ENCODE measurements around the gene ALG14.
"Not testable (repeated sequence)": the region's sequence is repeated elsewhere in the genome, so short reads cannot be mapped to it uniquely, and the experiment has no call there.

ALG14 gene

DNA sequence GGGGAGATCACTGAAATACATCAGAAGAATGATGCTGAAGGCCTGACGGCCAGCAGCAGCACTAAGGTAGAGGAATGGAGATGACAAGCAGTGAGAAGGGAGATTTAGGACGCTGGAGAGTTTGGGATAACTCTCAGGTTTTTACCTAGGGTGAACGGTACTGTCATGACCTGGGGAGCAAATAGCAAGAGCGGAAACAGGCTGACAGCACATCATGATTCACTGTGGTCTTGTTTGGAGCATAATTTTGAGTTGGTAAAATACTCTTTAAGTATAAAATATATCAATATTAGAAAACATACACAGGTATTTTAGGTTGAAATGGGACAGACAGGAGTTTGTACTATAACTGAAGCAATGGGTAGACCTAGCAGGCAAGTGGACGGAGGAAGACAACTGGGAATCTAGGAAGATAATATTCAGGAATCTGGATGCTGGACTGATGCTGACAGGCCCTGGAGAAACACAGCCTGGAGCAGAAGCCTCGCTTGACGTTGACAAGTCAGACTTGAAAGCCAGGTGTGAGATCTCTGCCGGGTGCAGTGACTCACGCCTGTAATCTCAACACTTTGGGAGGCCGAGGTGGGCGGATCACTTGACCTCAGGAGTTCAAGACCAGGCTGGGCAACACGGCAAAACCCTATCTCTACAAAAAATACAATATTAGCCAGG is 33.3 kb downstream of the ALG14 start:
- Mint-ChIP-seq H3K9me3 (no peaks in the 10 kb centered on the region), H3K4me1 (no peaks in the 10 kb centered on the region), H3K27ac (no peak overlapping the region), H3K27me3 (no peaks in the 10 kb centered on the region), H3K4me3 (no peak overlapping the region), H3K36me3 (no peaks in the 10 kb centered on the region)
- no peak for ATAC-seq

DNA sequence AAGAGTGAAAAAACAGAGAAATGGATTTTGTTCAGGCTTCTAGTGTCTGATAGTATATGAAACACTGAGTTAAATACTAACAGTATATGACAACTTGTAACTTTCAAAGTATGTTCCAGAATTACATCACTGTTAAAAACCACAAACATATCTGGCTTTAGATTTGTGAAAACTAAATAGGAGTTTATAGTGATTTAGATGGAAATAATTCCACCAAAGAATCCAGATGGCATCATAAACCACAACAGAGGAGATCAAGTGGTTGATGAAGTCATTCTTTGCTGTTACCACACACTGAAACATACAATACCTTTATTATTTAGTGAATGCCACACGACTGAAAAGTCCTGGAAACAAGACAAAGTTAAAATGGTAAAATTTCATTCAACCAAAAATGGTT is 37.2 kb downstream of the ALG14 start:
- Mint-ChIP-seq H3K36me3 (no peaks in the 10 kb centered on the region), H3K4me3 (no peak overlapping the region), H3K4me1 (no peaks in the 10 kb centered on the region), H3K27me3 (no peaks in the 10 kb centered on the region), H3K9me3 (no peaks in the 10 kb centered on the region), H3K27ac (no peak overlapping the region)
- no peak for ATAC-seq

DNA sequence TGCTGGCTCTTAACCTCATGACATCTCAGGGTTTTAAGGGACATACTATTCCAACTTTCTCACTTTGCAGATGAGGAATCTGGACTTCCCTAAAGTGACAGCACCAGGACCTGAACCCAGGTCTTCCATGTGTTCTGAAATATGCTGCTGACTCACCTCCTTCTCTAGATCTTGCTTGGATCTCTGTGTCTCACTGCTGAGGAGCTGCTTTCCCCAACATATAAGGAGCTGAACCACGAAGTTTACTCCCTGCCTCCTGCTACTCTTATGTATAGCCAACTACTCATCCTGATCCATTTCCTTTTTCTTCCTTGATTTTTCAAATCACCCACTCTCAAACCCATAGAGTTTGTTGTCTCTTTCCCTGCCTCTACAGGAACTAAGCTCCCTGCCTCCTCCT is 38.2 kb downstream of the ALG14 start:
- ATAC-seq: no peak
- no peaks in the 10 kb centered on the region for H3K36me3 Mint-ChIP-seq
- H3K9me3 Mint-ChIP-seq: no peaks in the 10 kb centered on the region
- no peak overlapping the region for H3K4me3 Mint-ChIP-seq
- no peaks in the 10 kb centered on the region for H3K27me3 Mint-ChIP-seq
- no peak overlapping the region for H3K27ac Mint-ChIP-seq
- no peaks in the 10 kb centered on the region for H3K4me1 Mint-ChIP-seq

DNA sequence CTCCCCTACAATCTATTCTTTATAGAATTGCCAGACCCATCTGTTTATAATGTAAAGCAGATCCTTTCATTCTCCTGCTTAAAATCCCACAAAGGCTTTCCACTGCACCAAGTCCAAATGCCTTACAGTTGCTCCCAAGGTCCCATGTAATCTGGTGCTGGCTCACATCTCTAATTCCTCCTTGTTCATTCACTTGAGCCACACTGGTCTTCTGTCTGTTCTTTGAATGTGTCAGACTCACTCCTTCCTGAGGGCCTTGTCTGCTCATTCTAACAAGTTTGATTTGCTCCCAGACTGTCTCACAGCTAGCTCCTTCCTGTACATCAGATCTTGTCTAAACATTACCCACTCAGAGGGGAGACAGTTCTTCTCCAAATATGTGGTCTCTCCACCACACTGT is 38.9 kb downstream of the ALG14 start:
- H3K9me3 Mint-ChIP-seq: no peaks in the 10 kb centered on the region
- H3K27ac Mint-ChIP-seq: no peak overlapping the region
- ATAC-seq: no peak
- no peak overlapping the region for H3K4me3 Mint-ChIP-seq
- H3K4me1 Mint-ChIP-seq: no peaks in the 10 kb centered on the region
- no peaks in the 10 kb centered on the region for H3K36me3 Mint-ChIP-seq
- H3K27me3 Mint-ChIP-seq: no peaks in the 10 kb centered on the region

DNA sequence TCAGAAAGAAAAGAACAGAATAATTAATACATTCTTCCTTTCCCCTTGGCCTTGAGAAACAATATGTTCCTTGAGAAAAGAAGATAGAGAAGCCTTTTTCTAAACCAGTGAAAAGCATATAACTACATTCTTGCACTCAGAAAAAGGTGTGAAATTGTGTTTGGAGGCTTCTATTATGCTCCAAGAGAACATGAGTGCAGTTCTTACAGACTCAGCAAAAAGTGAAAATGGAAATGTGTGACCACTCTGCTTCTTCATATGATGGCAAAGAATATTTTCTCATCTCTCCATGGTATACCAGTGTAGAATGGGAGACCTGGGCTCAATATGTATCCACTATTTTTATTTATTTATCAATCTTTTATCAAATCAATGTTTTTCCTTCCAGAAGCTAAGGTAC is 43.2 kb downstream of the ALG14 start:
- ATAC-seq: no peak
- Mint-ChIP-seq H3K4me1 (no peaks in the 10 kb centered on the region), H3K9me3 (no peaks in the 10 kb centered on the region), H3K27ac (no peak overlapping the region), H3K27me3 (no peaks in the 10 kb centered on the region), H3K4me3 (no peak overlapping the region), H3K36me3 (peaks cover 25% of the 10 kb centered on the region)

DNA sequence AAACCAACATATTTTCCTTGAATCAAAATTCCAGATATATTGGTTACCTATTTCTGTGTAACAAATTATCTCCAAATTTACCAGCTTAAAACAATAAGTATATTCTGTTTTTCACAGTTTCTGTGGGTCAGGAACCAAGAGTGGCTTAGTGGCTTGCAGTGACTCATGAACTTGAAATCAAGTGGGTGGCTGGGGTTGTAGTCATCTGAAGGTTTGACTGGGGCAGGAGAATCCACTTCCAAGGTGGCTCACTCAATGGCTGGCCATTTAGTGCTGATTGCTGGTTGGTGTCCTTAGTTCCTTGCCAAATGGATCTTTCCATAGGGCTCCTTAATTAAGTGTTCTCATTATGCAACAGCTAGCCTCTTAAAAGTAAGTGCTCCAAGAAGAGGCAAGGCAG is 43.8 kb downstream of the ALG14 start:
- Mint-ChIP-seq H3K4me3 (no peak overlapping the region), H3K9me3 (no peaks in the 10 kb centered on the region), H3K36me3 (peaks cover 31% of the 10 kb centered on the region), H3K27me3 (no peaks in the 10 kb centered on the region), H3K27ac (no peak overlapping the region), H3K4me1 (no peaks in the 10 kb centered on the region)
- no peak for ATAC-seq

DNA sequence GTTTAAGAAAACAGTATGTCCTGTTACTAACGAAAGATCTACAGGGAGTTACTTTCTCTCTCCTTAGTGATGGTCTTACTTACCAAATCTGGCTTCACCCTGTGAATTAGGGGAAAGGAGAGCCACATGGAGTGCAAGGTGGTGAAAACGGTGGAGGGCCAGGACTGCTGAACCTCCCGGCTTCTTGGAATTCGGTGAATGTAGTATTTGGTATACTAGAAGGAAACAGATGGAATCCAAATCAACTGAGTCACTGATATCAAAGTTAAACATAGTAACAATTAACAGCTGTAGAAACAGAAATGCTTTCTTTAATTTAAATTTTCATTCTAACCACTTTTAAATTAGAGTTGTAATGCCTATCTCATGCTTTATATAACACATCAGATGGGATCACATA is 45.7 kb downstream of the ALG14 start:
- Mint-ChIP-seq H3K9me3 (no peaks in the 10 kb centered on the region), H3K27ac (no peak overlapping the region), H3K4me1 (no peaks in the 10 kb centered on the region), H3K27me3 (no peaks in the 10 kb centered on the region), H3K4me3 (no peak overlapping the region), H3K36me3 (peaks cover 32% of the 10 kb centered on the region)
- ATAC-seq: no peak

DNA sequence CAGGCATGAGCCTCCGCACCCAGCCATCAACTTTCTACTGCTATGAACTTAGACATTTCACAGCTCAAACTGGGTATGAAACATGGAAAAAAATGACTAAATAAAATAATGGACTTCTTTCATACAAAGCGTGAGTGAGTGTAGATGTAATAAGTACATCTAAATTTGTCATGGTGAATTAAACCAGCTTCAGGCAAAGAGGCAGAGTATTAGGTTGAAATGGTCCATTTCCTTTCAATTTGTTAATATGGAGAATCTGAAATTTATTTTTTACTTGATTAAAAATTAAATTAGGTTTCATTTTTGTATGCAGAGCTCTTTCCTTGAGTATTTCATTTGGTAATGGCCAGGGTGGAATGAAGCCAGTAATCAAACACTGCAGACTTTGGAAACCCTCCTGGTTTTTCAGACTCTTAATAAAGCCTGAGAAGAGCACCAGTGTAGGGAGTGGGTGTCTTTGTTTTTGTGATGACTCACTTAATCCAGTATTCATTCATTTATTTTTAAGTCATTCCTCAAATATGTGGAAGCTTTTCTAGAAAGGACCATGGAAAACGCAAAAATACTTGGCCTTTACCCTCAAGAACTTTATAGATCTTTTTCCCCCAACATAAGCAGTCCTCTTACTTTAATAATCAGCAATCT is 49.2 kb downstream of the ALG14 start:
- Mint-ChIP-seq H3K27me3 (no peaks in the 10 kb centered on the region), H3K36me3 (peaks cover 38% of the 10 kb centered on the region), H3K27ac (no peak overlapping the region), H3K4me3 (no peak overlapping the region), H3K9me3 (no peaks in the 10 kb centered on the region), H3K4me1 (peaks cover under 1% of the 10 kb centered on the region)
- ATAC-seq: no peak

DNA sequence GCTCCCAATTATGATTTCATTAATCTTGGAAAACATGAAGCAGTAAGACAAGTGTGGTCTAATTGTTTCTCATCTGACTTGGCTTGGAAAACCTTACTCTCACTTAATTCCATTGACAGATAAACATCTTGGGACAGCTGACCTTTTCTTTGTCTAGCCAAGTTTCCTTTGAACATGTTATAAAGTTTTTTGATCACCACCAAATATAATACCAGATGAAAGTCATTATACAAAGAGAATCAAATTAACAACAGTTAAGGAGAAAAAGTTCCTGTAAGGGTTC is 50.2 kb downstream of the ALG14 start:
- Mint-ChIP-seq H3K27me3 (no peaks in the 10 kb centered on the region), H3K4me3 (no peak overlapping the region), H3K4me1 (peaks cover 10% of the 10 kb centered on the region), H3K27ac (no peak overlapping the region), H3K36me3 (peaks cover 38% of the 10 kb centered on the region), H3K9me3 (no peaks in the 10 kb centered on the region)
- no peak for ATAC-seq

DNA sequence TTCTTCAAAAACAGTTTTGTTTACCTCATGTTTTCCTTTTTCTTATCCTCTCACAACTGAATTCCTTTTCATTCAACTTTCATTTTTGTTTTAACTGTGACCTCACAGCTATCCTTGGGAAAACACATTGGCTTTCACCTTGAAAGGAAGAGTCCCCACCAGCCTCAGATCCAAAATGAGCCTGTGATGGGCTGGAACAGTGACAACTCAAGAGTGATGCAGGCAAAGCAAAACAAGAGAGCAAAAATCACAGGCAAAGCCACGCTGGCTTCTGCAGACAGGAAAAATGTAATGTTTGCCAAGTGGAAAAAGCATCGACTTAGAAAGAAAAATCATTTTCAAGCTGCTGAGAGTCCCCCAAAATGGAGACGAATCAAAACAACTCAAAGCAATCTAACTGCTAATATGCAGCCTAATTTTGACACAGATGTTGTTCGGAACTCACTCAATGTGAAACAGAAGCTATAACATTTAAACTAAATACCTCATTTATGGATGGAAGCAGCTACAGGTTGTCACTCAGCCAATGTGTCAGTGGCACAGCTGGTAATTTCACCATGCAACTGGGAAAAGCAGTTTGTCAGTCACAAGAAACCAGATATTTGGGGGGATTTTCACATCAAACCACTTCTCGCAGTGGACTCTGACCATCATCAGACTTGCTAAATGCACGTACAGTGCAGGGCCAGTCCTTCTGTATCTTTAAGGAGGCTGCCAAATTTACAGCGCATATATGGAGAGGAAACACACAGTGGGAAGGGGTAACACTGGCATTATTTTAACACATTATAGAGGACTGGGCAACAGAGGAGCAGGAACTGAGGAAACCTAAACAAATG is 50.7 kb downstream of the ALG14 start:
- Mint-ChIP-seq H3K36me3 (peaks cover 33% of the 10 kb centered on the region), H3K9me3 (no peaks in the 10 kb centered on the region), H3K4me3 (no peak overlapping the region), H3K4me1 (peaks cover 16% of the 10 kb centered on the region), H3K27me3 (no peaks in the 10 kb centered on the region), H3K27ac (no peak overlapping the region)
- no peak for ATAC-seq

DNA sequence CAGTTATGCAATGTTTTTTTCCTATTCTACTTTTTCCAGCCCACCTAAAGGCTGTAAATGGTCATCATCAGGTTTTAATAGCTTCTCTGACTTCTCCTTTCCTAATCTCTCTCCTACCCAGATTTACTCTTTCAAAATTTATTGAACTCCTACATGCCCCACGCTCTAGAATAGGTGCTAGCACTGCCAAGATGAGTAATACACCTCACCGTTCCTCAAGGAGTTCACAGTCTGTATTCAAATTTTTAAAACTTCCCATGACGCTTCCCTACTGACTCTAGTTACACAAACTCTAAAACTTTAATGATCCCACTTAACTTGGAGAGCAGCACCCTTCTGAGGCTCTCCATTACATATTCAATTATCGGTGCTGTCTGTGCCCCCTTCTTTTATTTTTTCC is 51.6 kb downstream of the ALG14 start:
- Mint-ChIP-seq H3K36me3 (peaks cover 24% of the 10 kb centered on the region), H3K27ac (no peak overlapping the region), H3K27me3 (no peaks in the 10 kb centered on the region), H3K9me3 (no peaks in the 10 kb centered on the region), H3K4me3 (no peak overlapping the region), H3K4me1 (peaks cover 16% of the 10 kb centered on the region)
- ATAC-seq: no peak

DNA sequence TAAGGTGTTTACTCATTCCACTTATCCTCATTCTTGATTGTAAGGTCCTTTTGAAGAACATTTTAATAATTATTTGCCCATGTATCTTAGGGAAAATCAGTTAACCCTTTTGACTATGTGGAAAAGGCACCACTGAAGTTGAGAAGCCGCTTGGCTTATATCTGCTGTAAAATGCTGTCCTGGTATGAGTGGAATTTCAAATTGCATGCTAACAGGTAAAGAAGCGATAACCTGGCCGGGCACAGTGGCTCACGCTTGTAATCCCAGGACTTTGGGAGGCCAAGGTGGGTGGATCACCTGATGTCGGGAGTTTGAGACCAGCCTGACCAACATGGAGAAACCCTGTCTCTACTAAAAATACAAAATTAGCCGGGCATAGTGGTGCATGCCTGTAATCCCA is 53.3 kb downstream of the ALG14 start:
- H3K4me3 Mint-ChIP-seq, H3K27me3 Mint-ChIP-seq, H3K9me3 Mint-ChIP-seq, ATAC-seq, H3K27ac Mint-ChIP-seq: not testable (repeated sequence)
- Mint-ChIP-seq H3K36me3 (peaks cover 22% of the 10 kb centered on the region), H3K4me1 (peaks cover 25% of the 10 kb centered on the region)

DNA sequence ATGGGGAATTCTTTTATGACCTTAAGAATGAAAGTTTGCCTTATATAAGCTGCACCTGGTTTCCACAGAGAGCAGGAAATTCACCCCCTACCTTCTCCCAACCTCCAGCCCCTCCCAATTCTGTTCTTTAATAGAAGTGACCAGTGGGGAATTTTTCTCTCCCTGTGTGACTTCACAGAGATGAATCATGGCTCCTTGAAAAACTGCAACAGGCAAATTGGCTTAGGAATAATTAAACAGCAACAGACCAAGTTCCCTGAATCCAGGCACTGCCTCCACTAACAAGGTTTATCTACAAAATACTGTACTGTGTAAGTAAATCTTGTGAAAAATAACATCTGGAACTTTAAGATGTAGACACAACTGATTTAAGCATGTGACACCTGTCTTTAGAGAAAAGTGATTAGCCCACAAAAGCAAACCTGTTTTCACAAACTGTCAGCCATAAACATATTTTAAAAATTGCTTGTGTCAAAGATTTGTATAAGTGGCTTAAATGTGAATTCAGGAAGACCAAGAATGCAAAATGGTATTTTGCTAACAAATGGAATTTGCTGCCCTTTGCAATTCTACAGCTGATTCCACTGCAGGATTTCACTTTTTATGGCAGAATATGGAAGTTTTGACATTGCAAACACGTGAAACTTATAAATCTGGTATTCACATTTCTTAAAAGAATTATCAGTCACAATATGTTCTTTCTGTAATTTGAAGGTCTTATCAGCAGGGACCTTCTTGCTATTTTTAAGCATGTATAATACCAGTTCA is 54.0 kb downstream of the ALG14 start:
- Mint-ChIP-seq H3K36me3 (peaks cover 15% of the 10 kb centered on the region), H3K27ac (no peak overlapping the region), H3K4me1 (peaks cover 25% of the 10 kb centered on the region), H3K27me3 (no peaks in the 10 kb centered on the region), H3K4me3 (no peak overlapping the region), H3K9me3 (no peaks in the 10 kb centered on the region)
- no peak for ATAC-seq

DNA sequence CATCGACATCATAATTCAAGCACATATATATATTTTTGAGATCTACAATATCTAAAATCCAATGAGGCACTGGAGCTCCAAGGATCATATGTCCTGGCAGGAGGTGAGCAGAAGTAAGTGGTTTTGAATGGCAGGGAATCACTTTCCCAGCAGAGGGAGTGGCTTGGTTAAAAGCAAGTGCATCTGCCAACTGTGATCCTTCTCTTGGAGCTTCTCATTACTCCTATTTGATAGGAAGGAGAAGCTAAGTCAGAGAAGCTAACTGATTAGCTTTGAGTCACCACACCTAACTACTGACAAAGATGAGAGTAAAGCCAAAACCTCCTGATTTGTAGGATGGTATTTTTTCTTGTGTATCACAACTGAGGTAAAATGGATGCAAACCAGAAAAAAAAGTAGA is 55.0 kb downstream of the ALG14 start:
- peaks cover 25% of the 10 kb centered on the region for H3K4me1 Mint-ChIP-seq
- H3K9me3 Mint-ChIP-seq: no peaks in the 10 kb centered on the region
- H3K27ac Mint-ChIP-seq: no peak overlapping the region
- ATAC-seq: no peak
- peaks cover 15% of the 10 kb centered on the region for H3K36me3 Mint-ChIP-seq
- H3K4me3 Mint-ChIP-seq: no peak overlapping the region
- H3K27me3 Mint-ChIP-seq: no peaks in the 10 kb centered on the region

DNA sequence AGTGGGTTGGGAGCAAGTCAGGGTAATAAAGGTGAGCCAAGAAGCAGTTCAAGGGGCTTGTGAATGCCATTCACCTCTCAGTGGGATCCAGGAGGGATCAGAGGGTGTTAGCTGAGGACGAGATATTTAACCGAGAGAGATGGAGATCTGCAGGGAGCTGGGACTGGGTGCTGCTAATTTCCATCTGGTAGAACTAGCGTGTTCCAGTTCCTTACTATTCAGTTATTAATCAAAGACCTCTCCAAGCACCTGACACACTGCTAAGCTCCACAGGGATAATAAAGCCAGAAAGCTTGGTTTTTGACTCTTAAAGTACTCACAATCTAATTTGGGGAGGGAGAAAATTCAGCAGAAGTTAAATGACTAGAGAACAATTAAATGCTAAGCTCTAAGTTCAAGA is 57.7 kb downstream of the ALG14 start:
- Mint-ChIP-seq H3K4me1 (peaks cover 25% of the 10 kb centered on the region), H3K27ac (no peak overlapping the region), H3K27me3 (no peaks in the 10 kb centered on the region), H3K36me3 (peaks cover 9% of the 10 kb centered on the region), H3K4me3 (no peak overlapping the region), H3K9me3 (no peaks in the 10 kb centered on the region)
- no peak for ATAC-seq

Data from stimulated activated memory B cell treated with anti-CD40 and anti-IgM and Interleukin-4, amounts not matched to agents 10 μg/mL and 1 μg/mL and 100 μg/mL, for 72 hours (primary cell).